SK-N-SH (cell line): Measurements from ENCODE around the gene CREG1. TPM values are rescaled to one million over a fixed set of nuclear protein-coding genes. Genes with fewer than 3 reads are reported as not detected.

Experiments
- CTCF ChIA-PET: fragments of 300-600, 350-600 bp; formaldehyde crosslinking; extraction: SDS; loops from one replicate; lab custom pipeline; 2021; lab: Yijun Ruan, JAX
- POLR2A ChIA-PET: fragments of 350-600 bp; sonication (Branson Sonifier 250); formaldehyde crosslinking; extraction: SDS; loops from one replicate; lab custom pipeline; 2020; ENCODE audit warnings: antibody characterized with exemption, inconsistent platforms; lab: Yijun Ruan, JAX
- DNase-seq: peaks from one replicate; pipeline ENCODE4 v3.0.0; 2012
- H2AFZ ChIP-seq: fragments of 200-600 bp; sonication (generic); 2 replicates; pipeline ENCODE4 v1.8.1; 2016; ENCODE audit warnings: antibody characterized with exemption, mild to moderate bottlenecking, low read depth
- H3F3A ChIP-seq: fragments of 200-600 bp; sonication (generic); replicated peaks from 2 replicates; pipeline ENCODE3; 2016; ENCODE audit warnings: antibody characterized with exemption, mild to moderate bottlenecking; ENCODE audit not compliant: insufficient read depth
- H3K27ac ChIP-seq, 2 experiments: fragments of 200-500 bp in 1 of 2; fragments of 200-600 bp in 1 of 2; sonication (Bioruptor generic) in 1 of 2; sonication (generic), shearing (Covaris generic) in 1 of 2; 2 replicates each; pipeline versions ENCODE4 v1.5.1 to v1.6.1; 2014 to 2016; ENCODE audit warnings: low read depth in 2 of 2, inconsistent platforms in 1 of 2, low read length in 1 of 2, mild to moderate bottlenecking in 1 of 2, mixed read lengths in 1 of 2
- H3K27me3 ChIP-seq: fragments of 200-600 bp; sonication (generic), shearing (Covaris generic); 2 replicates; pipeline ENCODE4 v1.6.1; 2016; ENCODE audit warnings: mixed run types; ENCODE audit not compliant: insufficient read depth
- H3K36me3 ChIP-seq, 2 experiments: fragments of 200-500 bp in 1 of 2; fragments of 200-600 bp in 1 of 2; sonication (Bioruptor generic) in 1 of 2; sonication (generic) in 1 of 2; replicated peaks in 1 of 2; 2 replicates each; pipeline versions ENCODE3 to v1.5.1; 2014 to 2016; ENCODE audit warnings: low read length in 1 of 2, mild to moderate bottlenecking in 1 of 2; ENCODE audit not compliant: insufficient read depth in 2 of 2, control insufficient read depth in 1 of 2
- H3K4me1 ChIP-seq, 2 experiments: fragments of 200-500 bp in 1 of 2; fragments of 200-600 bp in 1 of 2; sonication (Bioruptor generic) in 1 of 2; sonication (generic), shearing (Covaris generic) in 1 of 2; 2 replicates each; pipeline versions ENCODE4 v1.5.1 to v1.6.1; 2014 to 2016; ENCODE audit warnings: low read depth in 1 of 2, low read length in 1 of 2, mixed run types in 1 of 2; ENCODE audit not compliant: insufficient read depth in 2 of 2, control insufficient read depth in 1 of 2
- H3K4me2 ChIP-seq: fragments of 200-600 bp; sonication (generic), shearing (Covaris generic); 2 replicates; pipeline ENCODE4 v1.6.1; 2017; ENCODE audit warnings: mixed run types
- H3K4me3 ChIP-seq, 2 experiments: fragments of 200-500 bp in 1 of 2; fragments of 200-600 bp in 1 of 2; sonication (Bioruptor generic) in 1 of 2; sonication (generic), shearing (Covaris generic) in 1 of 2; 2 replicates each; pipeline versions ENCODE4 v1.5.1 to v1.8.1; 2014 to 2016; ENCODE audit warnings: low read depth in 2 of 2, inconsistent platforms in 1 of 2, low read length in 1 of 2, mild to moderate bottlenecking in 1 of 2, mixed read lengths in 1 of 2, moderate library complexity in 1 of 2
- H3K79me2 ChIP-seq: fragments of 200-600 bp; sonication (generic); 2 replicates; pipeline ENCODE4 v1.8.1; 2017; ENCODE audit warnings: mild to moderate bottlenecking; ENCODE audit not compliant: insufficient read depth
- H3K9ac ChIP-seq: fragments of 200-600 bp; sonication (generic); 2 replicates; pipeline ENCODE4 v1.6.1; 2017; ENCODE audit warnings: mixed run types
- H3K9me2 ChIP-seq: fragments of 200-600 bp; sonication (generic); 2 replicates; pipeline ENCODE4 v1.6.1; 2017; ENCODE audit warnings: mixed run types
- H3K9me3 ChIP-seq: fragments of 200-600 bp; sonication (generic); 2 replicates; pipeline ENCODE4 v1.6.1; 2017; ENCODE audit warnings: mixed run types, mild to moderate bottlenecking, moderate library complexity
- H4K20me1 ChIP-seq: fragments of 200-600 bp; sonication (generic); 2 replicates; pipeline ENCODE4 v1.6.1; 2017; ENCODE audit warnings: mild to moderate bottlenecking, mixed run types; ENCODE audit not compliant: insufficient read depth
- CHD2 ChIP-seq: fragments of 150-350 bp; IDR thresholded peaks from 2 replicates; pipeline ENCODE4 v1.6.1; 2018; ENCODE audit warnings: low read length; ENCODE audit not compliant: partially characterized antibody
- CTCF ChIP-seq: fragments of 200-600 bp; sonication (generic); IDR thresholded peaks from 2 replicates; pipeline ENCODE4 v1.6.1; 2017; ENCODE audit warnings: antibody characterized with exemption, mild to moderate bottlenecking, moderate library complexity
- ELF1 ChIP-seq: IDR thresholded peaks from 2 replicates; pipeline ENCODE4 v1.4.0; 2012
- EP300 ChIP-seq, 2 experiments: IDR thresholded peaks; 2 replicates each; pipeline versions ENCODE4 v1.4.0 to v1.6.1; 2012; ENCODE audit warnings: borderline replicate concordance in 1 of 2, low read depth in 1 of 2, low read length in 1 of 2
- EZH2phosphoT487 ChIP-seq: fragments of 200-600 bp; sonication (generic); IDR thresholded peaks from 2 replicates; pipeline ENCODE4 v1.6.1; 2017; ENCODE audit warnings: low read depth, mixed run types, mild to moderate bottlenecking, antibody characterized with exemption, moderate library complexity, borderline replicate concordance
- FOXJ3 ChIP-seq: sonication (generic); formaldehyde crosslinking; IDR thresholded peaks from 2 replicates; pipeline ENCODE4 v1.5.1; 2020; ENCODE audit warnings: mild to moderate bottlenecking, missing genetic modification reagents
- GABPA ChIP-seq: IDR thresholded peaks from 2 replicates; pipeline ENCODE4 v1.4.0; 2012; ENCODE audit warnings: low read depth, mild to moderate bottlenecking
- IRF3 ChIP-seq: fragments of 150-350 bp; IDR thresholded peaks from 2 replicates; pipeline ENCODE4 v1.6.1; 2016; ENCODE audit warnings: mild to moderate bottlenecking, low read depth, low read length
- JUND ChIP-seq: IDR thresholded peaks from 2 replicates; pipeline ENCODE4 v1.4.0; 2012
- MAX ChIP-seq: IDR thresholded peaks from 2 replicates; pipeline ENCODE4 v1.4.0; 2012; ENCODE audit warnings: low read depth
- MEF2A ChIP-seq: IDR thresholded peaks from 2 replicates; pipeline ENCODE4 v1.4.0; 2012; ENCODE audit warnings: low read depth, borderline replicate concordance
- MXI1 ChIP-seq: IDR thresholded peaks from 2 replicates; pipeline ENCODE4 v1.6.1; 2012; ENCODE audit warnings: mild to moderate bottlenecking, low read depth, low read length, improper control_type of control experiment
- NFIC ChIP-seq: IDR thresholded peaks from 2 replicates; pipeline ENCODE4 v1.4.0; 2012; ENCODE audit warnings: borderline replicate concordance
- PBX3 ChIP-seq: IDR thresholded peaks from 2 replicates; pipeline ENCODE4; 2012
- POLR2AphosphoS5 ChIP-seq: IDR thresholded peaks from 2 replicates; pipeline ENCODE4 v1.6.1; 2012; ENCODE audit warnings: low read depth, low read length
- RAD21 ChIP-seq: IDR thresholded peaks from 2 replicates; pipeline ENCODE4 v1.6.1; 2012; ENCODE audit warnings: mild to moderate bottlenecking, low read length
- RFX5 ChIP-seq: IDR thresholded peaks from 2 replicates; pipeline ENCODE4 v1.6.1; 2012; ENCODE audit warnings: mild to moderate bottlenecking, improper control_type of control experiment, low read length
- RXRA ChIP-seq: IDR thresholded peaks from 2 replicates; pipeline ENCODE4 v1.4.0; 2012; ENCODE audit warnings: low read depth, mild to moderate bottlenecking, borderline replicate concordance
- SMC3 ChIP-seq: IDR thresholded peaks from 2 replicates; pipeline ENCODE4 v1.6.1; 2012; ENCODE audit warnings: low read depth, low read length, improper control_type of control experiment
- TAF1 ChIP-seq: IDR thresholded peaks from 2 replicates; pipeline ENCODE4 v1.6.1; 2012; ENCODE audit warnings: low read depth, mild to moderate bottlenecking, low read length, moderate library complexity, borderline replicate concordance
- TEAD4 ChIP-seq: IDR thresholded peaks from 2 replicates; pipeline ENCODE4 v1.4.0; 2012; ENCODE audit warnings: mild to moderate bottlenecking, borderline replicate concordance; ENCODE audit not compliant: insufficient read depth
- YY1 ChIP-seq: IDR thresholded peaks from 2 replicates; pipeline ENCODE4 v1.4.0; 2012; ENCODE audit warnings: low read depth, mild to moderate bottlenecking
- WGBS: methylation state at CpG from one replicate; pipeline ENCODE4 v1.1.6; 2017; ENCODE audit warnings: low lambda C conversion rate; 5-methylcytosine and 5-hydroxymethylcytosine counted together
- polyA plus RNA-seq, 3 experiments: library from polyadenylated mRNA; depleted of rRNA; stranded (reverse); fragments of >200 nt; gene quantifications; 2 replicates each; pipeline ENCODE4 v1.2.3, GENCODE V29; 2012

The CREG1 gene
- polyA plus RNA-seq, 1 of the 3 experiments (the other 2 are of a cell fraction), result 26.1 TPM

GRCh38 chr1:167529829-167530474 is 23.6 kb downstream of the CREG1 start:
- no peaks in the 10 kb centered on the region for H3F3A ChIP-seq
- no peaks in the 10 kb centered on the region for H3K9me3 ChIP-seq
- H3K27ac ChIP-seq, result no peak overlapping the region
- H3K27me3 ChIP-seq, result no peaks in the 10 kb centered on the region; the same call in 1 of the 2 replicates
- no peak overlapping the region for H3K9ac ChIP-seq
- no peak overlapping the region for H3K4me3 ChIP-seq
- no peaks in the 10 kb centered on the region for H4K20me1 ChIP-seq
- peak; percentile 30 for DNase-seq
- WGBS, result 60% methylated on average over 8 of the region's 8 CpGs
- H3K36me3 ChIP-seq, result no peaks in the 10 kb centered on the region
- TF ChIP-seq MXI1, result peak; percentile 29; the same call in 1 of the 2 replicates
- TF ChIP-seq SMC3, result no peak
- TF ChIP-seq MAX, result no peak
- TF ChIP-seq TEAD4, result no peak
- TF ChIP-seq RXRA, result no peak
- no peak for TF ChIP-seq MEF2A
- no peak for TF ChIP-seq EP300 (IDR thresholded peaks at IDR 0.05; ENCODE audit: borderline replicate concordance in 1 of 2, low read depth in 1 of 2, low read length in 1 of 2)
- TF ChIP-seq ELF1, result no peak
- ChIA-PET CTCF (interaction anchor here (0.7 to 7.4 kb wide), 14 partner anchors 8 to 620 kb away, joined by 3 to 63 read pairs (median 7); no protein-coding TSS in a partner anchor), POLR2A (no interaction called here)
- H3K9me2 ChIP-seq, result no peaks in the 10 kb centered on the region
- H2AFZ ChIP-seq, result no peak overlapping the region
- no peak overlapping the region for H3K4me2 ChIP-seq
- H3K79me2 ChIP-seq, result no peaks in the 10 kb centered on the region
- peaks cover 0 to 3% of the 10 kb centered on the region in 2 experiments; a peak in 1 of 4 replicates for H3K4me1 ChIP-seq

- Histone ChIP-seq H3F3A (no peaks in the 10 kb centered on the region), H3K9ac (no peak overlapping the region), H2AFZ (no peak overlapping the region), H4K20me1 (no peaks in the 10 kb centered on the region), H3K27me3 (no peaks in the 10 kb centered on the region; the same call in 1 of the 2 replicates), H3K27ac (no peak overlapping the region), H3K4me2 (no peak overlapping the region), H3K36me3 (no peaks in the 10 kb centered on the region), H3K79me2 (no peaks in the 10 kb centered on the region), H3K9me2 (0 out of 2 replicates have a peak, but pooled peaks cover 1% of the 10 kb centered on the region), H3K9me3 (no peaks in the 10 kb centered on the region), H3K4me1 (peaks cover 0 to 3% of the 10 kb centered on the region in 2 experiments; a peak in 1 of 4 replicates), H3K4me3 (no peak overlapping the region)
- POLR2A ChIA-PET, result no interaction called here
- WGBS, result 84% methylated on average over 3 of the region's 3 CpGs
- TF ChIP-seq TAF1 (no peak), IRF3 (no peak), RAD21 (no peak), JUND (no peak), POLR2AphosphoS5 (no peak), TEAD4 (no peak), RXRA (no peak), CTCF (no peak), FOXJ3 (no peak), PBX3 (no peak), CHD2 (no peak), MAX (no peak), NFIC (no peak), YY1 (no peak), GABPA (no peak), SMC3 (no peak), EZH2phosphoT487 (no peak), RFX5 (no peak)
- CTCF ChIA-PET, result interaction anchor here (0.6 to 7.4 kb wide), 9 partner anchors 10 to 618 kb away, joined by 3 to 53 read pairs (median 7); no protein-coding TSS in a partner anchor
- no peak for DNase-seq
Measured at GRCh38 chr1:167528057-167528728, 25.4 kb downstream of the CREG1 start.
